Stomach (tissue), 9 donors: ENCODE measurements around the gene CYB561. TPM values are rescaled to one million over a fixed set of nuclear protein-coding genes. Genes with fewer than 3 reads are reported as not detected.

ENCODE experiments used
- DNase-seq, 2 donors: peaks; one replicate each; pipeline versions ENCODE4 v3.0.0 to v3.0.0-alpha.2; 2013 to 2019
- H3K27ac ChIP-seq, 5 donors: fragments of 200-600 bp in 4 of 5; sonication (generic) in 4 of 5; one replicate each; pipeline ENCODE4 v1.5.1; 2013 to 2019; ENCODE audit warnings: mild to moderate bottlenecking in 1 of 5, moderate library complexity in 1 of 5
- H3K27me3 ChIP-seq, 3 donors: fragments of 200-600 bp; sonication (generic); one replicate each; pipeline ENCODE4 v1.5.1; 2017 to 2019; ENCODE audit warnings: mixed run types in 1 of 3
- H3K36me3 ChIP-seq, 4 donors: fragments of 200-600 bp; sonication (generic); 1 replicate in 3 of 4; 2 replicates in 1 of 4; pipeline ENCODE4 v1.5.1; 2016 to 2019
- H3K4me1 ChIP-seq, 4 donors: fragments of 200-600 bp; sonication (generic); one replicate each; pipeline ENCODE4 v1.5.1; 2016 to 2019
- H3K4me3 ChIP-seq, 4 donors: fragments of 200-600 bp; sonication (generic) in 3 of 4; one replicate each; pipeline ENCODE4 v1.5.1; 2016 to 2019; ENCODE audit warnings: mild to moderate bottlenecking in 1 of 4
- H3K9me3 ChIP-seq, 4 donors: fragments of 200-600 bp; sonication (generic); one replicate each; pipeline ENCODE4 v1.5.1; 2016 to 2019
- CTCF ChIP-seq, 7 experiments: fragments of 450-650 bp in 4 of 7; fragments of 200-600 bp in 3 of 7; sonication (generic) in 3 of 7; IDR thresholded peaks; one replicate each; pipeline ENCODE4 v1.5.1; 2016 to 2019; ENCODE audit warnings: antibody characterized with exemption in 7 of 7, control low read depth in 2 of 7, mild to moderate bottlenecking in 1 of 7
- EP300 ChIP-seq: sonication (generic); formaldehyde crosslinking; IDR thresholded peaks from one replicate; pipeline ENCODE4 v1.6.1; 2017; ENCODE audit warnings: antibody characterized with exemption
- POLR2A ChIP-seq, 4 donors: fragments of 450-650 bp; IDR thresholded peaks; one replicate each; pipeline ENCODE4 v1.6.1; 2016; ENCODE audit warnings: antibody characterized with exemption in 4 of 4, control low read depth in 2 of 4, mild to moderate bottlenecking in 1 of 4, moderate library complexity in 1 of 4
- POLR2AphosphoS5 ChIP-seq, 3 donors: sonication (generic); formaldehyde crosslinking; IDR thresholded peaks; one replicate each; pipeline ENCODE4 v1.6.1; 2016; ENCODE audit warnings: antibody characterized with exemption in 3 of 3
- WGBS, 5 donors: extraction: QIAGEN DNeasy Blood & Tissue Kit in 3 of 5; methylation state at CpG; one replicate each; pipeline versions ENCODE4 v1.1.5 to v1.1.7; 2013 to 2018; 5-methylcytosine and 5-hydroxymethylcytosine counted together
- intact Hi-C: fragments of 100-400 bp; cut with DNase I; formaldehyde crosslinking; loops from one replicate; pipeline ENCODE4 v1.15.1; 2023; ENCODE audit warnings: low total_unique reads
- polyA plus RNA-seq, 3 donors: library from polyadenylated mRNA; stranded (reverse); fragments of 200-250 nt; gene quantifications; one replicate each; pipeline ENCODE4 v1.2.3, GENCODE V29; 2013
- total RNA-seq, 5 donors: library from RNA; depleted of rRNA; stranded (reverse); fragments of >200 nt; gene quantifications; one replicate each; pipeline versions ENCODE4 v1.1.0 to v1.2.3, GENCODE V29; 2014 to 2016
- donor health status: healthy with polysubstance abuse.
- donor health status: Bipolar disorder and iron deficiency.
- donor health status: healthy.

Gene CYB561
- total and polyA plus RNA-seq, 8 donors, result 10.8 to 394 (median 37.8) TPM

GRCh38 chr17:63493411-63493810 is 47.3 kb upstream of the CYB561 start:
- DNase-seq, result no peak
- Histone ChIP-seq H3K4me3 (no peak overlapping the region), H3K36me3 (no peaks in the 10 kb centered on the region), H3K27me3 (no peaks in the 10 kb centered on the region), H3K4me1 (no peaks in the 10 kb centered on the region), H3K9me3 (no peaks in the 10 kb centered on the region), H3K27ac (no peak overlapping the region)
- TF ChIP-seq POLR2AphosphoS5 (IDR thresholded peaks at IDR 0.05) (no peak), CTCF (IDR thresholded peaks at IDR 0.05) (no peak), EP300 (no peak), POLR2A (IDR thresholded peaks at IDR 0.05) (no peak)
- WGBS, 5 donors, result 85 to 93% (median 90%) methylated on average over 9 of the region's 9 CpGs
- intact Hi-C loops, result no loop called here

GRCh38 chr17:63492940-63493339 is 46.8 kb upstream of the CYB561 start:
- no peak for DNase-seq
- Histone ChIP-seq H3K27me3 (no peaks in the 10 kb centered on the region), H3K4me3 (no peak overlapping the region), H3K36me3 (no peaks in the 10 kb centered on the region), H3K9me3 (no peaks in the 10 kb centered on the region), H3K27ac (no peak overlapping the region), H3K4me1 (no peaks in the 10 kb centered on the region)
- TF ChIP-seq EP300 (no peak), CTCF (IDR thresholded peaks at IDR 0.05) (no peak), POLR2AphosphoS5 (IDR thresholded peaks at IDR 0.05) (no peak), POLR2A (IDR thresholded peaks at IDR 0.05) (no peak)
- WGBS, 5 donors, result 78 to 90% (median 85%) methylated on average over 6 of the region's 6 CpGs
- intact Hi-C loops, result no loop called here

GRCh38 chr17:63491977-63492618 is 46.0 kb upstream of the CYB561 start:
- TF ChIP-seq EP300 (no peak), CTCF (IDR thresholded peaks at IDR 0.05) (no peak), POLR2AphosphoS5 (IDR thresholded peaks at IDR 0.05) (no peak), POLR2A (IDR thresholded peaks at IDR 0.05) (no peak)
- WGBS, 5 donors, result 80 to 90% (median 84%) methylated on average over 10 of the region's 10 CpGs
- Histone ChIP-seq H3K27ac (no peak overlapping the region), H3K9me3 (no peaks in the 10 kb centered on the region), H3K4me1 (no peaks in the 10 kb centered on the region), H3K36me3 (no peaks in the 10 kb centered on the region), H3K27me3 (no peaks in the 10 kb centered on the region), H3K4me3 (no peak overlapping the region)
- DNase-seq, result no peak
- intact Hi-C loops, result no loop called here

- no peak for DNase-seq
- no peaks in the 10 kb centered on the region for H3K4me1 ChIP-seq
- intact Hi-C loops, result no loop called here
- H3K4me3 ChIP-seq, result no peak overlapping the region
- WGBS, 5 donors, result 83 to 90% (median 86%) methylated on average over 2 to 8 of the region's 8 CpGs
- H3K9me3 ChIP-seq, result no peaks in the 10 kb centered on the region
- H3K36me3 ChIP-seq, result no peaks in the 10 kb centered on the region
- TF ChIP-seq POLR2AphosphoS5 (IDR thresholded peaks at IDR 0.05), result no peak
- no peak for TF ChIP-seq EP300
- no peak for TF ChIP-seq POLR2A (IDR thresholded peaks at IDR 0.05)
- TF ChIP-seq CTCF (IDR thresholded peaks at IDR 0.05), result no peak
- H3K27ac ChIP-seq, result no peak overlapping the region
- H3K27me3 ChIP-seq, result no peaks in the 10 kb centered on the region
These were observed 45.3 kb upstream of the CYB561 start for GRCh38 chr17:63491413-63491812.
